Fibroblast of villous mesenchyme (primary cell): Measurements from ENCODE around the gene MIXL1. TPM values are rescaled to one million over a fixed set of nuclear protein-coding genes. Genes with fewer than 3 reads are reported as not detected.

Experiments used
- DNase-seq: peaks from one replicate; pipeline ENCODE4 v3.0.0-alpha.2; 2010; ENCODE audit warnings: low read depth
- H3K4me3 ChIP-seq: 2 replicates; pipeline ENCODE4 v1.5.1; 2011; ENCODE audit warnings: low read depth, mild to moderate bottlenecking, low read length
- CTCF ChIP-seq: IDR thresholded peaks from 2 replicates; pipeline ENCODE4 v1.5.1; 2012; ENCODE audit warnings: low read depth, mild to moderate bottlenecking, low read length; ENCODE audit not compliant: insufficient read depth
- total RNA-seq: library from RNA; depleted of rRNA; stranded (reverse); fragments of >200 nt; gene quantifications from 2 replicates; pipeline ENCODE4 v1.2.3, GENCODE V29; 2012

MIXL1 gene
- total RNA-seq, 1 donor = 0.43 TPM

DNA sequence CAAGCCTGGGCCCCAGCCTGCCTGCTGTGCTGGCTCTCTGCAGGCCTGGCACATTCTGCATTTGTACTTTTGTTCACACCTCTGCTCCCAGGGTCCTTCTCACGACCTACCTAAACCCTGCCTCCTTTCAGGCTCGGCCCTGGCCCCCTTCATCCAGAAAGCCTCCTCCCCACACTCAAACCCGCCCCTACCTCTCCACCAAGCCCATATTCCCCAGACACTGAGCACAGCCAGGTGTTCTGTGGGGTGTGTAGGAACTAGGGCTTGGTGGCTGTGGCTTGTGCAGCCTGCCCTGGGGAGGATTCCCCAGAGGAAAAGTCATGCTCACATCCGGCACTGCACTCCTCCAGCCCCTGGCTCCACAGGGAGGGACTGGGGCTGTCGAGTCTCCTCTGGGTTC, 8.2 kb upstream of the MIXL1 start:
- no peak overlapping the region for H3K4me3 ChIP-seq
- TF ChIP-seq CTCF = no peak
- no peak for DNase-seq

DNA sequence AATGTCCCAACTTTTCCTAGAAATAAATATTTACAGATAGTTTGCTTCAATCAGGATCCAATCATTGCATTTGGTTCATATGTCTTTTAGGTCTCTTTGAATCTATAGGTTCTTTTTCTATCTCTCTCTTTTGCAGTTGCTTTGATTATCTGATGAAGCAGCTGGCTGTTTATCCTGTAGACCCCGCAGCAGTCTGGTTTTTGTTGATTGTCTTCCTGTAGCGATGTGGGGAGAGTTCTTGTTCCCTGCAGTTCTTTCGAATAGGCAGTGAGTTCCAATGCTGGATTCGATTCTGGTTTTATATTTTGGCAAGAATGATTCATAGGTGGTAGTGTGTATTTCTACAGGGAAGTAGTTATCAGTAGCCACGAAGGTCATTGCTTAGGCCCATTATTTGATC, 7.4 kb upstream of the MIXL1 start:
- TF ChIP-seq CTCF = no peak
- no peak for DNase-seq
- H3K4me3 ChIP-seq = no peak overlapping the region

DNA sequence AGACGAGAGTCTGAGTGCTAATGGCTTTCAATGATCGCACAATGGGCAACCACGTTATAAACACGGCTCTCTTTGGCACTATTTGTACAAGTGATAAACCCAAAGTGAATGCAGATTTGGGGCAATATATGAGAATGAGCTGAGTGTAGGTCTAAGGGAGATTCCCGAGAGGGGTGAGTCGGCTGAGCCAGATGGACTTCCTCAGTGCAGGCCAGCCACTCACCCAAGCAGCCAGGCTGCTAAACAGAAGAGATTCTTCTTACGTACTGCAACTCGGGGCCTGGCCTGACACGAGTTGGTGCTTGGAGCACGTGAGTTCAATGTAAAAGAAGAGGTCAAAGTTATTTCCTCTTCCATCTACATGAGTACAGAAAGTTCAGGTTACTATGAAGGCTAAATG, 6.2 kb upstream of the MIXL1 start:
- no peak for TF ChIP-seq CTCF
- H3K4me3 ChIP-seq = no peak overlapping the region
- DNase-seq = peak; percentile 8

- no peak overlapping the region for H3K4me3 ChIP-seq
- no peak for TF ChIP-seq CTCF
- DNase-seq = no peak
Measured at GRCh38 chr1:226220473-226221189, 2.8 kb upstream of the MIXL1 start.

- DNase-seq = no peak
- no peak for TF ChIP-seq CTCF
- no peak overlapping the region for H3K4me3 ChIP-seq
Measured at GRCh38 chr1:226222686-226223085, 778 bp upstream of the MIXL1 start.

GRCh38 chr1:226223786-226224244, 351 bp downstream of the MIXL1 start:
- peak; percentile 8 for DNase-seq
- TF ChIP-seq CTCF = no peak
- H3K4me3 ChIP-seq = peak overlapping the region; percentile 60

- no peak for DNase-seq
- H3K4me3 ChIP-seq = no peak overlapping the region
- TF ChIP-seq CTCF = no peak
Measured at GRCh38 chr1:226226601-226227000, 3.1 kb downstream of the MIXL1 start.
